SK-N-MC (cell line): ENCODE data around the gene ZBTB4.

Experiments
- EZH2 ChIP-seq: fragments of 200-600 bp; sonication (generic); IDR thresholded peaks from one replicate; pipeline ENCODE4 v1.6.1; 2017; ENCODE audit warnings: antibody characterized with exemption
- FOXP2 ChIP-seq: optimal IDR thresholded peaks from 2 replicates; pipeline ENCODE3; 2011; ENCODE audit warnings: mild to moderate bottlenecking, moderate library complexity; ENCODE audit not compliant: insufficient read depth; ENCODE audit errors: extremely low read length, control extremely low read depth
- POLR2AphosphoS5 ChIP-seq: IDR thresholded peaks from 2 replicates; pipeline ENCODE4 v1.6.1; 2012; ENCODE audit warnings: mild to moderate bottlenecking, low read depth, low read length, borderline replicate concordance

- TF ChIP-seq FOXP2 (no peak), POLR2AphosphoS5 (peak; percentile 99), EZH2 (no peak)
Measured at GRCh38 chr17:7484067-7484918, 4.9 kb upstream of the ZBTB4 start, which contains the start of gene POLR2A.
